HUDEP-2 (cell line): Measurements from ENCODE around the gene VWF.

Experiments used
- DNase-seq, 76 experiments: peaks; one replicate each; lab custom pipeline; 2025; ENCODE audit not compliant: unreplicated experiment in 76 of 76; lab: John Stamatoyannopoulos, UW

The VWF gene

DNA sequence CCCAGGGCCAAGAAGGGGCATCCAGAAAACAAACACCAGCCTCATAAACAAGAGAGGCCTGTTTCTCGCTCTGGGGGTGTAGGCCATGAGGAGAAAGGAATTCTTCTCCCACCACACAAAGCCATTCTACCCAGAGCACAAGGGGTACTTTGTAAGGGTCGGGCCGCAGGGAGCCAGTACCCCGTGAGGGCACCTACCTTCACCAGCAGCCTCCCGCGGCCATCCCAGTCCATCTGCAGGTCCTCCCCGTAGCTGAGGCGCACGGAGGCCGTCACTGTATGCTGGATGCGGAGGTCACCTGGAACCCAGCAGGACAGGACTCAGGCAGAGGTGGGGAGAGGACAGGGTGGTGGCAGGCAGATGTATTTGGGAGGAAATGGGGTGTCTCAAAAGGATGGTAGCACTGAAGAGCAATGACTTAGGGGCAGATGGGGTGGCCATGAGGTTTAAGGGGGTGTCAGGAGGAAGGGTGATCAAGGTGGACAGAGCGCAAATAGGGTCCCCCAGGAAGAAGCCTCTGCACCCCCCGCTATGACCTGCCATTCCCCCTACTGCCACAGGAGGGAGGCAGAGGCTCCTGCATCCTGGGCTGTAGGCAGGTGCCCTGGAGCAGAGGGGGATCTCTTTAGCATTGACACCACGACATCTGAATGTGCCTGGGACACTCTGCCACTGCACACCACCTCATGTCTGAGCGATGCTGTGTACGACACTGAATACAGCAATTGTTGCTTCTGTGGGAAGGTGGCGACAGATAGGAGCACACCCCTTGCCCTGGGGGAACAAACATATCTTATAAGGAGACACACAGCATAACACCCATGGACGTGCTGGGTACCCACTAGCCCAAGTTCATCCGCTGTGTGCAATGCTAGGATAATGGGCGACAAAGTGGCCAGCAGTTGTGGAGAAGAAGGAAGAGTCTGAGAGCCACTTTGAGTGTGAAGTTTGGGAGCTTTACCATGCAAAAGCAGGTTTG is 61.4 kb downstream of the VWF start:
- peak in 21 of 76 experiments; percentile 1 to 51 (median 15) for DNase-seq

DNA sequence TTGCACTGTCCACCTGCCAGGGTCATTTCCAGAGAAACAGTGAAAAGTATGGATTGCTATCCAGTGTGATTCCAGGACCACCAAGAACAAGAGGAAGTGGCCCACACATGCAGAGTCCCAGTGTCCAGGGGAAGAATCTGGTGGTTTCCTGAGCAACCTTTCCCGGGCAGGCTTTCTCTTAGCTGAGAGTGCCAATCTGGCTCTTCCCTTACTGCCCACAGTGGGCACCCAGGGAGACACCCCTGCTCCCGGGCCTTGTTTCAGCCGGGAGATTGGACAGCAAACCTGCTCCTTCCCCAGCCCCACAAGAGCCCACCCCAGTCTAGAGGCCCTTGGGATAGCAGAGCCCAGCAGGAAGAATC is 62.1 kb downstream of the VWF start:
- no peak for DNase-seq

DNA sequence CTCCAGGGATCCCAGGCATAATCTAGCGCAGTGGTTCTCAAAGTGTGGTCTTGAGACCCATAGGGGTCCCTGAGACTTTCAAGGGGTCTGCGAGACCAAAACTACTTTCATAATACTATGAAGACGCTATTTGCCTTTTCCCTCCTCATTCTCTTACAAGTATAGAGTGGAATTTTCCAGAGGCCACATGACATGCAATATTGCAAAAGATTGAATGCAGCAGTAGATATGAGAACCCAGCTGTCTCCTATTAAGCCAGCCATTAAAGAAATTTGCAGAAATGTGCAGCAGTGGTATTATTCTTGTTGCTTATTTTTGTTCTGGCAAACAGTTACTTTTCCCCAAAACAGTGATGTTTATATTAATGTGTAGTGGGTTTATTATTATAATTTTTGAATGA is 62.8 kb downstream of the VWF start:
- DNase-seq, result no peak

DNA sequence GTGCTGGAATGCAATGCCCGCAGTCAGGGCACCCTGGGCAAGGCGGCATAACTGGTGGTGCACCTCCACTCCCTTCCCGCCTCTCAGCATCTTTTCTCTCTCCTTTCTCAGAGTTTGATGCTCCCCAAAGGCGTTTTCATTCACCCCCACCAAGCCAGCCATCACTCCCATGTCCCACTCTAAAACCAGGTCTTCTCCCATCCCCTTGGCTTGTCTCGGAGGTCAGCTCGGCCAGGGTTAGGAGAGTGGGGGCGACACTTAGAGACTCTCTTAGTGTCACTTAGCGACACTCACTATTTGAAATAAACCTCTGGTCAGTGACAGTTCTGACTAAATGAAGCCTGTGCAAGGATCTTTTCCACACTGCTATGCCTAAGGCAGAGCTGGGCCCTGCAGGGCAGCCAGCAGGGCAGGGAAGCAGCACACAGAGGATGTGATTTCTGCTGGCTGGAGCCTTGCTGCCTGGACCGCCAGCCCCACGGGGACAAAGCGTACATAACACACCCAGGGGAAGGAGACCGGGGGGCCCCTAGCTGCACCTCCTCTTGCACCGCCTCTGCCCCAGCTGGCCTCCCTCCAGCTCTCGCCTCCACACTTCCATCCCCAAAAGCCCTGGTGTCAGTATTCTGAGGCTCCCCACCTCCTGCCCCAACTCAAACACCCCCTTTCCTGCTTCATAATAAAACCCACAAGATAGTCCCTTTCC is 64.5 kb downstream of the VWF start:
- DNase-seq, result no peak

DNA sequence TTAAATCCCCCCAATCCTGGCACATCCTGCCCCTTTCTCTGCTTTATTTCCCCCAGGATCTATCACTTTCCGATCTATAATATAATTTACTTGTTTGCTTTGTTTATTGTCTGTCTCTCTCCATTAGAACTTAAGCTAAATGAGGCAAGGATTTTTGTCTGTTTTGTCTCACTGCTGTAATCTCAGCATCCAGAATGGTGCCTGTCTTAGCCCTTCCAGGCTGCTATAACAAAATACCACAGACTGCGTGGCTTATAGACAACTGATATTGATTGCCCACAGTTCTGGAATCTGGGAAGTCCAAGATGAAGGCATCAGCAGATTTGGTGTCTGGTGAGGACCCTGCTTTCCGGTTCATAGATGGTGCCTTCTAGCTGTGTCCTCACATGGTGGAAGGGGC is 65.2 kb downstream of the VWF start:
- no peak for DNase-seq

DNA sequence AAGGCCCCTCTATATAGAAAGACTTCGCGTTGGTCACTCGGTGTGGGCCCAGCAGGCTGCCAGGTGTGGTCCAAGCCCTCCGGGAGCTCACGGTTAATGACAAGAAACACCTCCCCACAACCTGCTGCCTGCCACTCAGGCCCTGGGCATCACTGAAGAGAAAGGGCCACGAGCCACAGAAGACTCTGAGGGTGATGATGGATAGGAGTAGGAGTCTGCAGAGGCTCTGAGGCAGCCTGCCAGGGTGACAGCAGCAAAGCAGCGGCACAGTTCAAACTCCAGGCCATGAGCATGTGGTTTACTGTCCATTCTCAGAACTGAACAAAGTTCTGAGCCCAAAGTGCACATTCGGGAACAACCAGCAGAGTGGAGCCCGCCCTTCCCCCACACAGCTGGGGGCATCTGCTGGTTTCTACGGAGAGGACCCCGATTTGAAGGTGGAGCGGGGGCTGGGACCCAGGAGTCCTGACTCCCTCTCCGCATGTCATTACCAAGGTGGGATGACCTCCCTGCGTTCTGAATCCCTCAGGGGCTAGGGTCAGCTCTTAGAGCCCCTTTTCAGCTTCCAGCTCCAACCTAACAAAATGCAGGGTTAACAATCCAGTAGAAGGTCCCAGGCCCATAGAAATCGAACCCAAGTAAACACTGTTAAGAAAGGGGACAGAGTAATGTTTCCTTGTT is 65.8 kb downstream of the VWF start:
- DNase-seq, result no peak

DNA sequence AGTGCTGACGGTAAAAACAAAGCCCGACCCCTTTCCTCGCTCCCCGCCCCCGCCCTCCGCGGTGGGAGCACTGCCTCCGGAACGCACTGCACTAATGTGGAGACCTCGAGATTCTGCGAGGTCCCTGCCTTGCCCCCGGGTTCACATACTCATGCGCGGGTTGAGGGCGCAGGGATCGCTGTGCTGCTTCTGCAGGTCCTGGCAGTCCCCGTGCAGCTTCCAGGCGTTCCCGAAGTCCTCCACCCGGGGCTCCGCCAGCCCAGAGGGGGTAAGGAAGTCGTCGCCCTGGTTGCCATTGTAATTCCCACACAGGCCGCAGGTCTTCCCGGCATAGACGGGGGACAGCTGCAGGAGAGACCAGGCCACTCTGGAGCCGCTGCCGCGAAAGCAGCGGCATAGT is 66.8 kb downstream of the VWF start:
- no peak for DNase-seq

DNA sequence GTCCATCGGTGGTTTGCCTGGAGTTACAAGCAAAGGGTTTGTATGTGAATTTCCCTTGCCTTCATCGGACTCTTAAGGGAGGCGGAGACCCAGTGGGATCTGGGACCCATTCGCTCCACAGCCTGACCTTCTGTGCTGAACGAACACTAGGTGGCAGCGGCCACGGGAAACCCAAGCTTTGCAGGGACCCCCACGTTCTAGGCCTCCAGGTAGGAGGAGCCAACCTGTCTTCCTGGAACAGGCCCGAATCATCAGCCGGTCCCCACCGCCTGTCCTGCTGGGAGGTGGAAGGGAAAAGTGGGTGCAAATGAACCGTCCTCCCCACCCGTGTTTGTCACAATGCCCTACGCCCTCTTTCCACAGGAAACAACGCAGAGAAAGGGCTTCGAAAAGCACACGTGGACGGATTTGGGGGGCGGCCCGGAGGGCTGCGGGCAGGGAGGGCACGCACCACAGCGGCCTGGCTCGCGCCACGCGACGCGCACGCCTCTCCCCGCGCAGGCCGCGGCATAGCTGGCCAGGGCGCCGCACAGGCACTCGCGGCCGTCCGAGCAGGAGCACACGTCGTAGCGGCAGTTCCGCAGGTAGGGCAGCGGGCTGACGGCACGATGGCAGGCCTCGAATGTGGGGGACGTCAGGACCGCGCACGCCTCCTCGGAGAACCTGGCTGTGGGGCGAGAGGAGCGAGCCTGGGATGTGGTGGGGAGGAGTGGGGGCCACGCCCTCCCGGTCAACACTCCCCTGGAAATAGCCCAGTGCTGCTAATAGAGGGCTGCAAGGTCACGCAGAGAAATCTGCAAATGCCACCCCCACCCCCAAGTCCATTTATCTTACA is 67.8 kb downstream of the VWF start:
- DNase-seq, result no peak

DNA sequence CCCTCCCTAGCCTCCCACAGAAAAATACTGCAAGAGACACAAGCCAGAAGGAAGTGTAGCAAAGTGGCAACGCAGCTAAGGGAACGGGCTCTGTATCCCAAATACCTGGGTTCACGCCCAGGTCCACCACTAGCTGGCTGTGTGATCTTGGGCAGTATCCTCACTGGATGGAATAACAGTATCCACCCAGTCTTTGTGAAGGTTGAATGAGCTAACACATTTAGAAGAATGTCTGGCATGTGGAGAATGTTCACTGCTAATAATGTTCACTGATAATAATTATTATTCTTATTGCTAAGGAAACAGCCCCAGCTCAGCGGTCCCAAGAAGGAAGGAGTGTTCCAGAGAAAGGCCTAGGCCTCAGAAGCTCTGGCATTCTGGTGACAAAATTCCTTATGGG is 70.9 kb downstream of the VWF start:
- no peak for DNase-seq

DNA sequence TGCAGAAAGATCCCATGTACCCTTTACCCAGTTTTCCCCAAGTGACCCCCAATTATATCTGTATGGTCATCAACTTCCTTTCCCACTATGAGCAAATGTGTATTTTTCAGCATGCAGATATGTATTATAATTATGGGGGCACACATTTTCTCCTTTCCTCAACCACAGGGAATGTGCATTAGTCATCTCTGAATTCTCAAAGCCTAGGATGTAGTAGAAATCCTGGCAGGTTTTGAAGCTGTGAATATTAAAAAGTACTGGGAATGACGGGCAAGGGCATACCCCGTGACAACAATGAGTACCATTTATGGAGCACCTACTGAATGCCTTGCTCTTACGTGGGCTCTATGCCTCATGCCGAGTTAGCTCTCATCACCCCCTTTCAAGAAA is 71.5 kb downstream of the VWF start:
- DNase-seq, result no peak

DNA sequence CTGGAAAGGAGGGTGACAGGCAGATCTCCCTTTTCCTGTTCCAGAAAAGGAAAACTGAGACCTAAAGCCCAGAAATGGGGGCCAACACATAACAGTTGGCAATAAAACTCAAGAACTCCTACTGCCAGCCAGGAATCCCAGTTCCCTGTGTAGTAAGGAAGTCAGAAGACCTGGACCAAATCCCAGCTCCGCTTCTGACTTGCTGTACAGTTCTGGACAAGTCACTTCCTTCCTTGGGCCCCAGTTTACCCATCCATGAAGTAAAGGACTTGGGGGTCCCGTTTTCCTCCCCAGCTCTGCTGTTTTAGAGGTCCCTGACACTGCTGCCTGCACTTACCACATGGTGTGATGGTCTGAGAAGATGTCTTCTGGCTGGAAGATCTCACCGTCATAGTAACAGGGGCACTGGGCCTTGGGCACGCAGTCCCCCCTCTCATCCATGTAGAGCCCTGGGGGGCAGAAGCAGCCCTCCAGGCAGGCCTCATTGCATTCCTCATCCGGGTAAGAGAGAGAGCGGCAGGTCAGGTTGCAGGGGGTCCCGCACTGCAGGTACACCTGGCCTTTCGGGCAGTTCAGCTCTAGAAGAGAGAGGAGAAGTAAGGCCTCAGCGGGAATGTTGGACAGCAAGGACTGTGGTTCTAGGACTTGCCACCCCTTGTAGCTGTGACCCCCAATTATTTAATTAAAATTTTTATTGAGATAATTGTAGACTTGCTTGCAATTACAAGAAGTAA is 72.1 kb downstream of the VWF start:
- DNase-seq, result no peak

DNA sequence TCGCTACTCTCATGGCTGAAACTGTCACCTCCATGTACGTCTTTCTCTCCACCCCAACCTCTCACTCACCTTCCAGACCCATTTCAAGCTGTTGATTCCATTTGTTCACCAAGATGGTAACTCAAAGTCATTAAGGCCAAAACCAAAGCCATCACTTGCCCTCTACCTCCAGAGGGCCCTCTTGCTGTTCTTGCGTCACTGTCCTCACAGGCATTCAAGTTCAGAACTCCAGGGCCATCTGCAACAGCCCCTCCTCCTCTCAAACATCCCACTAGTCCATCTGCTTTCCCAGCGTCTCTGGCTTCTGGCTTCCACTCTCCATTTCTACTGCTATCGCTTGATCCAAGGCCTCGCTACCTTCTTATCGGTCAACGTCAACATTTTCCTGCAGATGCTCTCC is 74.5 kb downstream of the VWF start:
- no peak for DNase-seq

DNA sequence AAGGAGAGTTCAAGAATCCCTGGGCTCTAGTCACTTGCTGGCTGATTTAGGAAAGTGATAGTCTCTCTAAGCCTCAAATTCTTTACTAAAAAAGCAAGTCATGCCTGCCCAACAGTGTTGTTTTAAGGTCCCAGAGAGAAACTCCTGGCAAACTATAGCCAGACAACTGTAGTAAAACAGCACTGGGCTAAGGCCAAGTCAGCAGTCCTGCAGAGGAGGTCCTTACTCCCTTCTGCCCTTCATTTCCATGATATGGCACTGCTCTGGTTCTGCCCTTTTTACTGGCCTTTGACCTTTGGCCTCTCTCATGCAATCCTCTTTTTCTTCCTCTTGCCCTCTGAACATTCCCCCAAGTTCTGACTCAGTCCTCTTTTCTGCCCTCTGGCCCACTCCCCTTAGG is 74.9 kb downstream of the VWF start:
- no peak for DNase-seq

DNA sequence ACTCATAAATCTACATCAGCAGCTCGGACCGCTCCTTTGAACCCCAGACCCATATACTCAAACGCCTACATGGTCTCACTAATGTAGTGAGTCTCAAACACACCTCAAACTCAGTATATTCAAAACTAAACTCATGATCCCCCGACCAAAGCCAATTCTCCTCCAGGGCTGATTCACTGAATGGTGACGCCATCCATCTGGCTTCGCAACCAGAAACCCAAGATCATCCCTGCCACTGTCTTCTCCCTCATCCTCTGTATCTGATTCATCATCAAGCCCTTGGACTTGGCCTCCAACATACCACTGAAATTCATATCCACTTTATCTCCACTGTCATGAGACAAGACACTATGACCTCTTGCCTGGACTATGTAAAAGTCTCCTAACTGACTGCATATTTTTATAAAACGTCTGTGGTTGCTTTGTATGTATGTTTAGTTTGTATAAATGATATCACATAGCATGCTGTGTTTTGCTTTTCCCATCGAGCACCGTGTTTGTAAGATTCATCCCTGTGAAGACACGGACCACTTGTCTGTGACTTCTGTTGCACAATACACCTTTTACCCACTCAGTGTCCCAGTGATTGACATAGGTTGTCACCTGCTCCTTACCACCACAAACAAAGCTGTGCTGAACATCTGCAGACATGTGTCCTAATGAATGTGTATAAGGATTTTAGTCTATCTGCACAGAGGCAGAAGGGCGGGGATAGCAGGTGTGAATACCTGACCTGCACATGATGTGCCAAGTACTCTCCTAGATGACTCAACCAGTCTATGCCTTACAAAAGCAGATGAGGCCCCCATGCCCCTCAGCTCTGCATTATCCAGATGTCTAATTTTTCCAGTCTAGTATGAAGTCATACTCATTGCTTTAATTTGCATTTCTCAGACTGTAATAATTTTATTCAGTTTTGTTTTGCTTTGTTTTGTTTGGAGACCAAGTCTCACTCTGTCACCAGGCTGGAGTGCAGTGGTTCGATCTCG is 76.9 kb downstream of the VWF start:
- no peak for DNase-seq

DNA sequence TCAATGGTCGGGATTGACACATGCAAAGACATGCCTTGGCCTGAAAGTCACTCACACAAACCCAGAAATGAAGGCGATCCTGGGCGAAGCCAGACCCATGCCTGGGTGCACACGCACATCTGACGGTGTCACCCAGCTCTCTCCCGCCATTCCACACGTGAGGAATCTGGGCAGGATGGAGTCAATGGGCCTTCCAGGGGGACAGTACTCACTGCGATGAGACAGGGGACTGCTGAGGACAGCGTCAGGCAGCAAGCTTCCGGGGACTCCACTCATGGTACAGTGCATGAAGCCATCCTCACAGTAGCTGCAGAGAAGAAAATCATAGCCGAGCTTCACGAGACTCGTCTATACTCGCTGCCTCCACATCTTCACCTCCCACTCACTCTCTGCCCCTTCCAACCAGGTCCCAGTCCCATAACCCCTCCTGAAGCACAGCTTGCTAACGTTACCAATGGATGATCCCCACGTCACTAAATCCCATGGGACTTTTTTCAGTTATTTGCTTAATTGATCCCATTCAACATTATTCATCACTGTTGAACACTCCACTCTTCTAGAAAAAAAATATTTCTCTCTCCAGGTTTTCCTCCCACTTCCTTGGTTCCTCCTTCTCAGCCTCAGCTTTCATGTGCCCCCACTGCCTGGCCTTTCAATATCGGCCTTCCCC is 77.8 kb downstream of the VWF start:
- no peak for DNase-seq

DNA sequence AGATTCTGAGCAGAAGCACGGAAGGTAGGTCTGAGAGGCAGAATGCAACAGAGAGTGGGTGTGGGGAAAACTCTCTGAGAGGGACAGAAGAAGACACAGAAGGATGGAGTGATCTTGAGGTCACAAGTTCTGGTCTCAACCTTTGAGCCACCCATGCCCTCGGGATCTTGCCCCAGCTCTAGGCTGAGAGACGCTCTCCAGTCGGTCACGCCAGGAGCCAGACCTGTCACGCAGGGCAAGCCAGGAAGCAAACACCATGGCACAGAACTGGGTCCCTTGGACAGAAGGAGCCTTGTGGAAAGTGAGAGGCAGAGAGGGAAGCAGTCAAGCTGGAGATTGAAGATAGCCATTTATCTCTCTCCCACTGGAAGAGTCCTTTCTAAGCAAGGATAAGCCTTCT is 79.0 kb downstream of the VWF start:
- DNase-seq, result no peak

DNA sequence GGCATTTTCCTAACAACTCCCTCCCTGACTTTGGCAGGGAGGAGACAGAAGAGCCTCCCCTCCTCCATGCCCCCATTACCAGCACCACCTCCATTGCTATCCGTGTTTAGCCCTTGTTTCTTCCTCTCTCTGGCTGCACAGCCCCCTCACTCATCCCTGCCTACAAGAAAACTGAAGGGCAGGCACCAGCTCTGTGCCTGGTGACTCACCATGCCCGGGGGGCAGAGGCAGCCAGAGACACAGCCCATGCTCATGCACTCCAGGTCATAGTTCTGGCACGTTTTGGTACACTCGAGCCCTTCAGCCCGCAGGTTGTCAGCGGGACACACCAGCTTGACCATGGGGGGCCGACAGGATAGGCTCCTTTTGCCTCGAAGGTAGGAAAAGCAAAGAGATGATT is 80.4 kb downstream of the VWF start:
- DNase-seq, result no peak

DNA sequence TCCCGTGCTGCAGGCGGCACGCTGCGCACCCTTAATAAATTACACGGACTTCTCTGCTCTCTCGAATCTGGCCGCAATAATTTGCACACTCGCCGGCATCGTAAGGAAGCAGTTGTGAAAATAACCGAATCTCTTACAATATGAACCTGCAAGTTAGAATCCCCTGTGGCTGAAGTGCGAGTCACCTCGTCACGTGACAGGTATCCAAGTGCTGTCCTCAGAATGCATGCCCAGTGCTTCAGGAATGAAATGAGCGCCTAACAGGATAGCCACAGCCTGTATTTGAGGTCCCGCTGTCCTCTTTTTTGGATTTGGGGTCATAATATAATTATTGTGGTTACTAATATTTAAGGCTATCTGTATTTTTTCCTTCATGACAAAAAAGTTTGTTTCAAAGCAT is 82.0 kb downstream of the VWF start:
- no peak for DNase-seq
